HG03108 (cell line): Measurements from ENCODE around the gene INTS7.

ENCODE experiments used
- ATAC-seq: cut with Tn5 transposase; IDR thresholded peaks from one replicate; pipeline ENCODE4 v1.9.1; 2021; ENCODE audit warnings: moderate library complexity; ENCODE audit not compliant: unreplicated experiment

INTS7 gene

GRCh38 chr1:211910113-211910884 lies 125.1 kb downstream of the INTS7 start:
- ATAC-seq, result no peak

GRCh38 chr1:211909395-211909794 lies 126.0 kb downstream of the INTS7 start:
- ATAC-seq, result no peak

GRCh38 chr1:211908951-211909350 lies 126.4 kb downstream of the INTS7 start:
- ATAC-seq, result no peak

GRCh38 chr1:211908453-211908852 lies 126.9 kb downstream of the INTS7 start:
- ATAC-seq, result no peak

GRCh38 chr1:211903490-211904245 lies 131.7 kb downstream of the INTS7 start:
- no peak for ATAC-seq

- ATAC-seq, result no peak
Measured at GRCh38 chr1:211902624-211903291, 132.6 kb downstream of the INTS7 start.

GRCh38 chr1:211901945-211902344 lies 133.4 kb downstream of the INTS7 start:
- ATAC-seq, result no peak

GRCh38 chr1:211900441-211900840 lies 134.9 kb downstream of the INTS7 start:
- ATAC-seq, result no peak

GRCh38 chr1:211896958-211897357 lies 138.4 kb downstream of the INTS7 start:
- no peak for ATAC-seq

GRCh38 chr1:211895126-211895759 lies 140.1 kb downstream of the INTS7 start:
- ATAC-seq, result no peak

- no peak for ATAC-seq
Measured at GRCh38 chr1:211894312-211894711, 141.0 kb downstream of the INTS7 start.

- ATAC-seq, result no peak
Measured at GRCh38 chr1:211893260-211893659, 142.1 kb downstream of the INTS7 start.

- no peak for ATAC-seq
Measured at GRCh38 chr1:211892577-211892976, 142.8 kb downstream of the INTS7 start.

GRCh38 chr1:211891708-211892107 lies 143.6 kb downstream of the INTS7 start:
- no peak for ATAC-seq
